ENCODE results near the gene PLA2G4B.

- TF ChIP-seq CTCF (IDR thresholded peaks at IDR 0.05 in 4 of 5, conservative IDR thresholded peaks at IDR 0.05 in 1 of 5) (no peak), POLR2A (IDR thresholded peaks at IDR 0.05) (no peak)
Measured at GRCh38 chr15:41881550-41881919, 42.9 kb downstream of the PLA2G4B start.
